Upper lobe of left lung (tissue), 4 donors: Measurements from ENCODE around the gene MARCHF3.
"Not testable (repeated sequence)": the region's sequence is repeated elsewhere in the genome, so short reads cannot be mapped to it uniquely, and the experiment has no call there.

Experiments
- EP300 ChIP-seq, 4 donors: sonication (generic); formaldehyde crosslinking; IDR thresholded peaks; one replicate each; pipeline ENCODE4 v1.5.1; 2017; ENCODE audit warnings: antibody characterized with exemption in 4 of 4, control low read depth in 2 of 4
- POLR2A ChIP-seq, 4 donors: fragments of 450-650 bp; IDR thresholded peaks; one replicate each; pipeline ENCODE4 v1.5.1; 2016 to 2017; ENCODE audit warnings: antibody characterized with exemption in 4 of 4, mild to moderate bottlenecking in 2 of 4
- TF ChIP-seq, protein P1 (sequence below), 6 experiments: fragments of 450-650 bp in 4 of 6; fragments of 200-600 bp in 2 of 6; sonication (generic) in 2 of 6; IDR thresholded peaks; one replicate each; pipeline ENCODE4 v1.5.1; 2016 to 2019; ENCODE audit warnings: antibody characterized with exemption in 6 of 6

GRCh38 chr5:127005282-127005681 lies 25.1 kb downstream of the MARCHF3 start:
- not testable (repeated sequence) for TF ChIP-seq POLR2A, EP300 (IDR thresholded peaks at IDR 0.05)
- TF ChIP-seq, protein P1, sequence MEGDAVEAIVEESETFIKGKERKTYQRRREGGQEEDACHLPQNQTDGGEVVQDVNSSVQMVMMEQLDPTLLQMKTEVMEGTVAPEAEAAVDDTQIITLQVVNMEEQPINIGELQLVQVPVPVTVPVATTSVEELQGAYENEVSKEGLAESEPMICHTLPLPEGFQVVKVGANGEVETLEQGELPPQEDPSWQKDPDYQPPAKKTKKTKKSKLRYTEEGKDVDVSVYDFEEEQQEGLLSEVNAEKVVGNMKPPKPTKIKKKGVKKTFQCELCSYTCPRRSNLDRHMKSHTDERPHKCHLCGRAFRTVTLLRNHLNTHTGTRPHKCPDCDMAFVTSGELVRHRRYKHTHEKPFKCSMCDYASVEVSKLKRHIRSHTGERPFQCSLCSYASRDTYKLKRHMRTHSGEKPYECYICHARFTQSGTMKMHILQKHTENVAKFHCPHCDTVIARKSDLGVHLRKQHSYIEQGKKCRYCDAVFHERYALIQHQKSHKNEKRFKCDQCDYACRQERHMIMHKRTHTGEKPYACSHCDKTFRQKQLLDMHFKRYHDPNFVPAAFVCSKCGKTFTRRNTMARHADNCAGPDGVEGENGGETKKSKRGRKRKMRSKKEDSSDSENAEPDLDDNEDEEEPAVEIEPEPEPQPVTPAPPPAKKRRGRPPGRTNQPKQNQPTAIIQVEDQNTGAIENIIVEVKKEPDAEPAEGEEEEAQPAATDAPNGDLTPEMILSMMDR (IDR thresholded peaks at IDR 0.05), result not testable (repeated sequence)
